Measurements from ENCODE around the gene FHL1. TPM values are rescaled to one million over a fixed set of nuclear protein-coding genes. Genes with fewer than 3 reads are reported as not detected.

FHL1 gene
- total and polyA plus RNA-seq, 2 of the 4 experiments (the other 2 are of a cell fraction): 69.4 to 72.9 TPM

- TF ChIP-seq CHD1 (IDR thresholded peaks at IDR 0.05; ENCODE audit: low read depth, low read length) (no peak), USF2 (IDR thresholded peaks at IDR 0.05; ENCODE audit: low read depth, low read length) (no peak), CEBPB (IDR thresholded peaks at IDR 0.05; ENCODE audit: low read depth, low read length) (no peak), NFE2L2 (IDR thresholded peaks at IDR 0.05; ENCODE audit: low read depth, low read length) (no peak)
- Histone ChIP-seq H3K4me2 (ENCODE audit: low read depth, low read length) (peak overlapping the region; percentile 84), H3K23ac (ENCODE audit: low read depth, low read length) (no peak overlapping the region), H4K91ac (ENCODE audit: insufficient read depth, low read depth, low read length) (no peak overlapping the region), H3K4ac (ENCODE audit: low read depth, low read length) (no peak overlapping the region), H3K36me3 (ENCODE audit: control insufficient read depth, insufficient read depth, low read length) (no peaks in the 10 kb centered on the region), H2AFZ (replicated peaks; ENCODE audit: low read length, poor library complexity) (no peak overlapping the region), H2BK5ac (ENCODE audit: low read depth, low read length, poor library complexity, severe bottlenecking) (no peak overlapping the region), H3K9me1 (ENCODE audit: insufficient read depth, low read length) (no peaks in the 10 kb centered on the region), H2BK15ac (ENCODE audit: low read depth, low read length) (no peak overlapping the region), H4K5ac (ENCODE audit: low read depth, low read length) (no peak overlapping the region), H3K9ac (ENCODE audit: low read depth, low read length) (peak overlapping the region; percentile 75), H3K14ac (replicated peaks; ENCODE audit: low read depth, low read length) (no peak overlapping the region), H4K20me1 (ENCODE audit: insufficient read depth, low read length) (no peaks in the 10 kb centered on the region; the same call in 1 of the 2 replicates), H4K8ac (ENCODE audit: low read depth in 2 of 2, low read length in 2 of 2) (no peak overlapping the region), H3K27ac (ENCODE audit: insufficient read depth, low read length) (peak overlapping the region; percentile 65), H3K56ac (ENCODE audit: extremely low read depth, insufficient read depth, low read length) (no peak overlapping the region), H3K4me1 (ENCODE audit: control insufficient read depth, insufficient read depth, low read length) (no peaks in the 10 kb centered on the region; the same call in 1 of the 2 replicates), H3K27me3 (ENCODE audit: control insufficient read depth, insufficient read depth, low read length) (peaks cover 7% of the 10 kb centered on the region), H3K79me1 (ENCODE audit: low read depth in 1 of 2, low read length in 2 of 2) (0 out of 4 replicates have a peak, but pooled peaks cover 0 to 2% of the 10 kb centered on the region in 2 experiments), H2BK120ac (ENCODE audit: low read depth, low read length) (no peak overlapping the region), H3K4me3 (ENCODE audit: insufficient read depth, low read depth, low read length) (peak overlapping the region; percentile 93), H2BK20ac (ENCODE audit: low read depth, low read length) (no peak overlapping the region), H2AK9ac (replicated peaks; ENCODE audit: low read depth, low read length, poor library complexity) (no peak overlapping the region), H3K9me3 (ENCODE audit: control insufficient read depth, insufficient read depth, low read length) (peaks cover 2% of the 10 kb centered on the region; the same call in 1 of the 2 replicates), H2AK5ac (ENCODE audit: low read depth, low read length) (no peak overlapping the region), H3K18ac (ENCODE audit: low read depth, low read length) (no peak overlapping the region; the same call in 1 of the 2 replicates)
- WGBS, 2 experiments (ENCODE audit: extremely low coverage in 2 of 2, insufficient read length in 1 of 2): 0% methylated on average over 1 of the region's 17 CpGs; no CpG with 5 or more reads in 1 of the 2 experiments
- ChIA-PET POLR2A (ENCODE audit: unreplicated experiment) (no interaction called here), CTCF (no interaction called here)
- no peak for ATAC-seq (ENCODE audit: low read depth)
- no TSS peak for BruUV-seq (replicated peaks)
- in situ Hi-C loops (cut with MboI; ENCODE audit: low sequenced_read_pairs) (no loop called here), intact Hi-C loops (cut with micrococcal nuclease) (loop anchor here (2.0 kb wide), 1 partner anchor 94 kb away; no protein-coding TSS in a partner anchor), dilution Hi-C loops (cut with HindIII; ENCODE audit: low sequenced_read_pairs, unreplicated experiment) (no loop called here)
- DNase-seq: no peak
Observed at GRCh38 chrX:136148391-136148790, 1.1 kb downstream of the FHL1 start.
